Liver (tissue), 3 donors: ENCODE data around the gene CCDC8.

Experiments
- CTCF ChIP-seq: fragments of 150-350 bp; IDR thresholded peaks from 2 replicates; pipeline ENCODE4 v1.5.1; 2017; ENCODE audit warnings: improper control_type of control experiment, low read depth, low read length; ENCODE audit not compliant: missing input control
- EGR1 ChIP-seq, 2 donors: IDR thresholded peaks; 2 replicates each; pipeline ENCODE4 v1.6.1; 2016 to 2018; ENCODE audit warnings: antibody characterized with exemption in 2 of 2, low read depth in 2 of 2
- GABPA ChIP-seq, 2 donors: IDR thresholded peaks in 1 of 2; conservative IDR thresholded peaks in 1 of 2; 2 replicates each; pipeline ENCODE4 v1.6.1; 2016; ENCODE audit warnings: antibody characterized with exemption in 2 of 2, mild to moderate bottlenecking in 1 of 2, moderate library complexity in 1 of 2
- REST ChIP-seq: IDR thresholded peaks from 2 replicates; pipeline ENCODE4 v1.6.1; 2016; ENCODE audit warnings: antibody characterized with exemption, mild to moderate bottlenecking
- TAF1 ChIP-seq: conservative IDR thresholded peaks from 2 replicates; pipeline ENCODE4 v1.6.1; 2016; ENCODE audit warnings: antibody characterized with exemption, mild to moderate bottlenecking
- YY1 ChIP-seq: IDR thresholded peaks from 2 replicates; pipeline ENCODE4 v1.6.1; 2016; ENCODE audit warnings: antibody characterized with exemption, mild to moderate bottlenecking
- donor health status: healthy.
- donor health status: healthy.

DNA sequence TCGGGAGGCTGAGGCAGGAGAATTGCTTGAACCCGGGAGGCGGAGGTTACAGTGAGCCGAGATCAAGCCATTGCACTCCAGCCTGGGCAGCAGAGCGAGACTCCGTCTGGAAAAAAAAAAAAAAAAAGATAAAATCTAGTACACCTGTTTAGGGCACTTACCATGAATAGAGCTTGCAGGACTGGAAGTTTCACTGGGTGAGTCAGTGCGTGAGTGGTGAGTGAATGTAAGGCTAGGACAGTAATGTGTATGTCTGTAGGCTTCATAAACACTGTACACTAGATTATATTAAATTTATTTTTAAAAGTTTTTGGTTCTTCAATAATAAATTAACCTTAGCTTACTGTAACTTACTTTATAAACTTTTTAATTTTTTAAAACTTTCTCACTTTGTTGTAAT lies 43.5 kb downstream of the CCDC8 start:
- TF ChIP-seq CTCF: no peak
- no peak for TF ChIP-seq TAF1
- TF ChIP-seq GABPA (IDR thresholded peaks at IDR 0.05 in 1 of 2, conservative IDR thresholded peaks at IDR 0.05 in 1 of 2): no peak
- no peak for TF ChIP-seq EGR1 (IDR thresholded peaks at IDR 0.05; ENCODE audit: low read depth in 2 of 2)
- no peak for TF ChIP-seq REST
- no peak for TF ChIP-seq YY1
